ENCODE measurements around the gene TRH. TPM values are rescaled to one million over a fixed set of nuclear protein-coding genes. Genes with fewer than 3 reads are reported as not detected.

The TRH gene, protein sequence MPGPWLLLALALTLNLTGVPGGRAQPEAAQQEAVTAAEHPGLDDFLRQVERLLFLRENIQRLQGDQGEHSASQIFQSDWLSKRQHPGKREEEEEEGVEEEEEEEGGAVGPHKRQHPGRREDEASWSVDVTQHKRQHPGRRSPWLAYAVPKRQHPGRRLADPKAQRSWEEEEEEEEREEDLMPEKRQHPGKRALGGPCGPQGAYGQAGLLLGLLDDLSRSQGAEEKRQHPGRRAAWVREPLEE
- total RNA-seq (not detected), polyA plus RNA-seq (not detected)
- long read RNA-seq, donor 1: 0 reads
- long read RNA-seq, donor 2: 0 reads

DNA sequence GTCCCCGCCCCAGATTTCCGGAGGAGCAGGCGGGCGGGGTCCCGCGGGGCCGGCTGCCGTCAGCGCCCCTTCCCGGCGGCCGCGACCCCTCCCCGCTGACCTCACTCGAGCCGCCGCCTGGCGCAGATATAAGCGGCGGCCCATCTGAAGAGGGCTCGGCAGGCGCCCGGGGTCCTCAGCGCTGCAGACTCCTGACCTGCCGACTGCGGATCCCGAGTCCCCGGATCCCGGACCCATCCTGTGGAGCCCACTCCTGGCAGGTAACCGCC, at the start of gene TRH:
TRH (plus strand) TSS at position 157 of the 269 bp plus-strand sequence. CDS start 1,097 bp downstream, outside the sequence.
- no peak within 1 kb of the TSS for H3K4me3 ChIP-seq (ENCODE audit: low read length in 2 of 2)

GRCh38 chr3:129927072-129927471, 47.4 kb upstream of the TRH start:
- WGBS, 2 donors: 44 to 58% methylated on average over 5 of the region's 5 CpGs
- no peak overlapping the region for H3K4me3 ChIP-seq (ENCODE audit: low read length in 2 of 2)
- no peaks in the 10 kb centered on the region for H3K27me3 ChIP-seq (ENCODE audit: control insufficient read depth in 1 of 2, insufficient read depth in 2 of 2, low read length in 1 of 2)
- H3K4me1 ChIP-seq (ENCODE audit: control insufficient read depth in 1 of 2, insufficient read depth in 2 of 2, low read length in 2 of 2): no peaks in the 10 kb centered on the region
- intact Hi-C loops (cut with DNase I): no loop called here
- DNase-seq (no peak), ATAC-seq (ENCODE audit: low FRiP score) (no peak)
- H3K9me3 ChIP-seq (ENCODE audit: control insufficient read depth, low read length): peaks cover 6% of the 10 kb centered on the region
- no peaks in the 10 kb centered on the region for H3K36me3 ChIP-seq (ENCODE audit: control insufficient read depth in 1 of 2, insufficient read depth in 2 of 2, low read length in 1 of 2)
- no peak overlapping the region for H3K27ac ChIP-seq (ENCODE audit: low read depth in 1 of 2, low read length in 2 of 2)

More for the DNA sequence above, at the start of gene TRH:
- Histone ChIP-seq H3K27me3 (ENCODE audit: control insufficient read depth in 1 of 2, insufficient read depth in 2 of 2, low read length in 1 of 2) (no peaks in the 10 kb centered on the region), H3K9me3 (ENCODE audit: control insufficient read depth, low read length) (no peaks in the 10 kb centered on the region), H3K27ac (ENCODE audit: low read depth in 1 of 2, low read length in 2 of 2) (no peak within 1 kb of the TSS), H3K4me1 (ENCODE audit: control insufficient read depth in 1 of 2, insufficient read depth in 2 of 2, low read length in 2 of 2) (no peaks in the 10 kb centered on the region), H3K36me3 (ENCODE audit: control insufficient read depth in 1 of 2, insufficient read depth in 2 of 2, low read length in 1 of 2) (no peaks in the 10 kb centered on the region)
- intact Hi-C loops (cut with DNase I): no loop called here
- ATAC-seq (ENCODE audit: low FRiP score) (no peak), DNase-seq (no peak)
- 0 to 1% methylated on average over 29 to 30 of the region's 30 CpGs for WGBS, 2 donors

GRCh38 chr3:129929383-129929782, 45.1 kb upstream of the TRH start:
- DNase-seq: no peak
- WGBS, 2 donors: 87 to 89% methylated on average over 1 of the region's 1 CpG
- Histone ChIP-seq H3K9me3 (ENCODE audit: control insufficient read depth, low read length) (peaks cover 6% of the 10 kb centered on the region), H3K4me1 (ENCODE audit: control insufficient read depth in 1 of 2, insufficient read depth in 2 of 2, low read length in 2 of 2) (no peaks in the 10 kb centered on the region), H3K4me3 (ENCODE audit: low read length in 2 of 2) (no peak overlapping the region), H3K36me3 (ENCODE audit: control insufficient read depth in 1 of 2, insufficient read depth in 2 of 2, low read length in 1 of 2) (no peaks in the 10 kb centered on the region), H3K27me3 (ENCODE audit: control insufficient read depth in 1 of 2, insufficient read depth in 2 of 2, low read length in 1 of 2) (peaks cover 0 to 2% of the 10 kb centered on the region in 2 donors), H3K27ac (ENCODE audit: low read depth in 1 of 2, low read length in 2 of 2) (no peak overlapping the region)
- ATAC-seq (ENCODE audit: low FRiP score): no peak
- intact Hi-C loops (cut with DNase I): no loop called here

GRCh38 chr3:129933471-129933870, 41.0 kb upstream of the TRH start:
- no peak overlapping the region for H3K27ac ChIP-seq (ENCODE audit: low read depth in 1 of 2, low read length in 2 of 2)
- no peaks in the 10 kb centered on the region for H3K4me1 ChIP-seq (ENCODE audit: control insufficient read depth in 1 of 2, insufficient read depth in 2 of 2, low read length in 2 of 2)
- no peaks in the 10 kb centered on the region for H3K36me3 ChIP-seq (ENCODE audit: control insufficient read depth in 1 of 2, insufficient read depth in 2 of 2, low read length in 1 of 2)
- DNase-seq (no peak), ATAC-seq (ENCODE audit: low FRiP score) (no peak)
- 88 to 89% methylated on average over 4 of the region's 4 CpGs for WGBS, 2 donors
- H3K4me3 ChIP-seq (ENCODE audit: low read length in 2 of 2): no peak overlapping the region
- intact Hi-C loops (cut with DNase I): loop anchor here (5.0 to 10.0 kb wide), 6 partner anchors 99 to 549 kb away; no protein-coding TSS in a partner anchor
- H3K9me3 ChIP-seq (ENCODE audit: control insufficient read depth, low read length): peaks cover 5% of the 10 kb centered on the region
- H3K27me3 ChIP-seq (ENCODE audit: control insufficient read depth in 1 of 2, insufficient read depth in 2 of 2, low read length in 1 of 2): peaks cover 0 to 2% of the 10 kb centered on the region in 2 donors

DNA sequence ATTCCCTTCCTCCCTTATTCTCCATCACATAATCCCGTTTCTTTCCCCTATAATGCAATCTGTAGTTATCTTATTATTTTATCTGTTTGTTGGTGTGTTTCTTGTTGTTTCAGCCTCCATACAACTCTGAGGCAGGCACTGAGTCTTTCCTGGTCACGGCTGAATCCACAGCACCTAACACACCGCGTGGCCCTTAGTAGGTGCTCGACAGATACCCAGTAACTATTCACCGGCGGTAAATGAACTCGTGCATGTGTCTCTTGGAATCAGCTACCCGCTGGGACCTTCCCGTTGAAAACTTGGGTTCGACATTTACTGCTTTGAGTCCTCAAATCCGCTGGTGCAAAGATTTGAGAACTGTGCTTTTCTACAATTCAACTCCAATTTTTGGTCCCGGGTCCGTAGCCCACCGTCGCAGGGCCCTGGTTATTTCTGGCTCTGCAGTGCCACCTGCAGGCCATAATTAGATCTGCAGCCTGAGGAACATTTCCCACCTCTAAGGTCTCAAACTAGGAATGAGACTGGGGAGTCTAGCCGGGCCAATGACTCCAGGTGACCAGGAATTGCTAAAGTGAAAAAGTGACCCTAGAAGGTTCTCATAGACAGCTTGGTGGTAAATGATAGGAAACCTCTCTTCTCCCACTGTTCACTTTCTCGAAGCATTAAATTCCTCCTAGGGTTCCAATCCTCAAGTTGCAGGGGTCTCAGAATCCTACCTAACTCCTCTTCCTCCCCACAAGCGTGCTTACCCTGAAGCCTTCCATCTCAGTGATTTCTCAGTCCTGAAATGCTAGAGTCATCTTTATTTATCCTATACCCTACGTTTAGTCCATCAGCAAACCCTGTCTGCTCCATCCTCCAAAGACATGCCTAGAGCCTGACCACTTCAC, 40.0 kb upstream of the TRH start:
- Histone ChIP-seq H3K27ac (ENCODE audit: low read depth in 1 of 2, low read length in 2 of 2) (no peak overlapping the region), H3K9me3 (ENCODE audit: control insufficient read depth, low read length) (peaks cover 1% of the 10 kb centered on the region), H3K4me1 (ENCODE audit: control insufficient read depth in 1 of 2, insufficient read depth in 2 of 2, low read length in 2 of 2) (no peaks in the 10 kb centered on the region), H3K27me3 (ENCODE audit: control insufficient read depth in 1 of 2, insufficient read depth in 2 of 2, low read length in 1 of 2) (peaks cover 0 to 2% of the 10 kb centered on the region in 2 donors), H3K36me3 (ENCODE audit: control insufficient read depth in 1 of 2, insufficient read depth in 2 of 2, low read length in 1 of 2) (no peaks in the 10 kb centered on the region), H3K4me3 (ENCODE audit: low read length in 2 of 2) (no peak overlapping the region)
- no peak for DNase-seq
- intact Hi-C loops (cut with DNase I): loop anchor here (2.0 to 10.0 kb wide), 7 partner anchors 100 to 550 kb away; no protein-coding TSS in a partner anchor
- WGBS, 2 donors: 25 to 28% methylated on average over 20 of the region's 20 CpGs
- peak; percentile 58 for ATAC-seq (ENCODE audit: low FRiP score)

- intact Hi-C loops (cut with DNase I): loop anchor here (10.0 kb wide), 3 partner anchors 102 to 552 kb away; no protein-coding TSS in a partner anchor
- no peaks in the 10 kb centered on the region for H3K4me1 ChIP-seq (ENCODE audit: control insufficient read depth in 1 of 2, insufficient read depth in 2 of 2, low read length in 2 of 2)
- no peaks in the 10 kb centered on the region for H3K36me3 ChIP-seq (ENCODE audit: control insufficient read depth in 1 of 2, insufficient read depth in 2 of 2, low read length in 1 of 2)
- ATAC-seq (ENCODE audit: low FRiP score) (peak; percentile 49), DNase-seq (no peak)
- H3K27ac ChIP-seq (ENCODE audit: low read depth in 1 of 2, low read length in 2 of 2): no peak overlapping the region
- WGBS, 2 donors: 43 to 50% methylated on average over 6 of the region's 6 CpGs
- H3K27me3 ChIP-seq (ENCODE audit: control insufficient read depth in 1 of 2, insufficient read depth in 2 of 2, low read length in 1 of 2): peaks cover 0 to 2% of the 10 kb centered on the region in 2 donors
- peak overlapping the region in 1 of 2 donors; percentile 23 for H3K4me3 ChIP-seq (ENCODE audit: low read length in 2 of 2)
- H3K9me3 ChIP-seq (ENCODE audit: control insufficient read depth, low read length): no peaks in the 10 kb centered on the region
Measured at GRCh38 chr3:129936757-129937156, 37.8 kb upstream of the TRH start.

DNA sequence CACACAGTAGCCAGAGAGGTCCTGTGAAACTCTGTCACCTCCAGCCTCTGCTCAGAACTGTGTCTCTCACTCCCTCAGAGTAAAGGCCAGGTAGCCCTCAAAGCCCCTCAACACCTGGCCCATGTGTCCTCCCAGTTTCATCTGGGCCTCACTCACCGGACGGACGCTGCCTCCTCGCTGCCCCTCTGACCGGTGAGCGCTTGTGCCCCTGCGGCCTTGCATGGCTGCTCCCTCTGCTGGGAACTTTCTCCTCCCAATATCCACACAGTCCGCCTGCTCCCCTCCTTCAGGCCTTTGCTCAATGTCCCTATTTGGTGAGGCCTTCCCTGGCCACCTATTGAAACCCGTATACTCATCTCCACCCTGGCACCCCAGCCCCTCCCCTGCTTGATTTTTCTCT, 36.8 kb upstream of the TRH start:
- ATAC-seq (ENCODE audit: low FRiP score) (no peak), DNase-seq (no peak)
- Histone ChIP-seq H3K9me3 (ENCODE audit: control insufficient read depth, low read length) (no peaks in the 10 kb centered on the region), H3K36me3 (ENCODE audit: control insufficient read depth in 1 of 2, insufficient read depth in 2 of 2, low read length in 1 of 2) (no peaks in the 10 kb centered on the region), H3K4me3 (ENCODE audit: low read length in 2 of 2) (no peak overlapping the region), H3K4me1 (ENCODE audit: control insufficient read depth in 1 of 2, insufficient read depth in 2 of 2, low read length in 2 of 2) (no peaks in the 10 kb centered on the region), H3K27me3 (ENCODE audit: control insufficient read depth in 1 of 2, insufficient read depth in 2 of 2, low read length in 1 of 2) (no peaks in the 10 kb centered on the region), H3K27ac (ENCODE audit: low read depth in 1 of 2, low read length in 2 of 2) (no peak overlapping the region)
- intact Hi-C loops (cut with DNase I): loop anchor here (10.0 kb wide), 3 partner anchors 103 to 553 kb away; no protein-coding TSS in a partner anchor
- WGBS, 2 donors: 81 to 84% methylated on average over 9 of the region's 9 CpGs

DNA sequence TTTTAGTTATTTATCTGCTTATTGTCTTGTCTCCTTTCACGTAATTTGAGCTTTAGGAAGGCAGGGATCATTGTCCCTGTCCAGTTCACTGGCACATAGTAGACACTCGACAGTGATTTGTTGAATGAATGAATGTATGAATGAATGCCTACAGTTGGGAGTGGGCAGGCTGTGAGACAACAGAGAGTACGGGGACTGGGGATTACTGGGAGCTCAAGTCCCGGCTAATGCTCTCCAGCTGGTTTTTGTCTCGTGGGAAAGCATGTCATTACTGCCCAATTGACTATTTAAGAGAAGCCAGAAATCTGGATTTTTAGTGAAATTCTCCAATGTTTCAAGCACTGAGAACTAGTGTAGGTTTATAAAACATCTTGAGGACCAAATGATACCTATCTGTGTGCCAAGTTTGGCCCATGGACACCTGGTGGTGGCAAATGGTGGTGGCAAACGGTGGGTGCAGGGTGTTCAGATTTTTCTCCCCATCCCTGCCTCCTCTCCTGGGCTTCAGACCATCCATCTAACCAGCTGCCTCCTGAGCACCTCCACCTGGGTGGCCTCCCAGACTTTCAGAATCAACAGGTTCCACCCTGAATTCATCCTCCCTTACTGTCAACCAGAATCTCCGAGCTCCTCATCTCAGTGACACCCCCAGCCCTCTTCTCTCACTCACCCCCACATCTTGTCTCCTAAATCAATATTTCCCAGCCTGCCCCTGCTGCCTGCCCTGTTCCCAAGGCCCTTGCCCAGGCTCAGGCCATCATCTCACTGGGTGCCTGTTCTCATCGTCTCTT, 36.2 kb upstream of the TRH start:
- intact Hi-C loops (cut with DNase I): loop anchor here (10.0 kb wide), 3 partner anchors 104 to 554 kb away; no protein-coding TSS in a partner anchor
- H3K27me3 ChIP-seq (ENCODE audit: control insufficient read depth in 1 of 2, insufficient read depth in 2 of 2, low read length in 1 of 2): no peaks in the 10 kb centered on the region
- H3K9me3 ChIP-seq (ENCODE audit: control insufficient read depth, low read length): no peaks in the 10 kb centered on the region
- H3K36me3 ChIP-seq (ENCODE audit: control insufficient read depth in 1 of 2, insufficient read depth in 2 of 2, low read length in 1 of 2): no peaks in the 10 kb centered on the region
- no peak overlapping the region for H3K4me3 ChIP-seq (ENCODE audit: low read length in 2 of 2)
- WGBS, 2 donors: 85 to 88% methylated on average over 7 to 8 of the region's 8 CpGs
- no peak for ATAC-seq (ENCODE audit: low FRiP score)
- H3K27ac ChIP-seq (ENCODE audit: low read depth in 1 of 2, low read length in 2 of 2): no peak overlapping the region
- DNase-seq: no peak
- no peaks in the 10 kb centered on the region for H3K4me1 ChIP-seq (ENCODE audit: control insufficient read depth in 1 of 2, insufficient read depth in 2 of 2, low read length in 2 of 2)

Data from aorta (tissue), 5 donors.